HepG2 (cell line): Measurements from ENCODE around the gene POU6F2. TPM values are rescaled to one million over a fixed set of nuclear protein-coding genes. Genes with fewer than 3 reads are reported as not detected.

Experiments used
- ATAC-seq: fragments of 200-7000 bp; cut with Tn5 transposase; 3 replicates; pipeline ENCODE4 v1.9.1; 2020; ENCODE audit warnings: mild to moderate bottlenecking, moderate library complexity
- BruUV-seq: library from RNA; stranded (reverse); fragments of 400-500 nt; replicated peaks from 2 replicates; lab custom pipeline; 2021; lab: Mats Ljungman, UMichigan
- CTCF ChIA-PET: fragments of 300-600 bp; formaldehyde crosslinking; extraction: SDS; loops from one replicate; lab custom pipeline; 2021; ENCODE audit warnings: low total read pairs, inconsistent platforms, low intra/inter-chr PET ratio; lab: Yijun Ruan, JAX
- POLR2A ChIA-PET: fragments of 350-600 bp; sonication (Branson Sonifier 250); formaldehyde crosslinking; loops from one replicate; lab custom pipeline; 2020; ENCODE audit warnings: antibody characterized with exemption, inconsistent platforms; lab: Yijun Ruan, JAX
- DNase-seq: peaks from one replicate; pipeline ENCODE4 v3.0.0-alpha.2; 2015; ENCODE audit warnings: low spot score
- FAIRE-seq: peaks from 3 replicates; lab custom pipeline; 2011; peaks lifted over from hg19 to GRCh38; lab: Jason Lieb, UNC
- H2AFZ ChIP-seq: one replicate; pipeline ENCODE4 v1.6.1; 2011; ENCODE audit warnings: low read length, inconsistent platforms
- H3K27ac ChIP-seq: fragments of 300-600 bp; 3 replicates; pipeline ENCODE4 v1.8.0; 2011; ENCODE audit warnings: mixed run types, mild to moderate bottlenecking, mixed read lengths, low read length, inconsistent platforms; ENCODE audit not compliant: insufficient read depth; ENCODE audit errors: extremely low read length
- H3K27me3 ChIP-seq, 2 experiments: fragments of 200-600 bp in 1 of 2; 2 replicates in 1 of 2; 3 replicates in 1 of 2; pipeline versions ENCODE4 v1.6.0 to v1.8.0; 2011; ENCODE audit warnings: low read length in 2 of 2, mild to moderate bottlenecking in 2 of 2, moderate library complexity in 2 of 2, inconsistent platforms in 1 of 2; ENCODE audit not compliant: insufficient read depth in 2 of 2, control insufficient read depth in 1 of 2
- H3K36me3 ChIP-seq, 2 experiments: fragments of 200-600 bp in 1 of 2; replicated peaks in 1 of 2; 2 replicates in 1 of 2; 3 replicates in 1 of 2; pipeline versions ENCODE4 v1.5.1 to v1.8.0; 2011; ENCODE audit warnings: low read length in 2 of 2, inconsistent platforms in 1 of 2; ENCODE audit not compliant: insufficient read depth in 2 of 2, control insufficient read depth in 1 of 2
- H3K4me1 ChIP-seq: 2 replicates; pipeline ENCODE4 v1.5.1; 2012; ENCODE audit warnings: low read length, inconsistent platforms; ENCODE audit not compliant: insufficient read depth
- H3K4me2 ChIP-seq: 2 replicates; pipeline ENCODE4 v1.6.0; 2011; ENCODE audit warnings: low read depth, low read length, inconsistent platforms
- H3K4me3 ChIP-seq, 3 experiments: fragments of 200-600 bp in 1 of 3; sonication (generic), shearing (Covaris generic) in 1 of 3; replicated peaks in 1 of 3; 2 replicates each; pipeline ENCODE4 v1.5.1; 2011 to 2016; ENCODE audit warnings: low read length in 3 of 3, inconsistent platforms in 2 of 3, low read depth in 2 of 3, mild to moderate bottlenecking in 2 of 3, control low read depth in 1 of 3, mixed read lengths in 1 of 3; ENCODE audit not compliant: insufficient read depth in 1 of 3
- H3K79me2 ChIP-seq: one replicate; pipeline ENCODE4 v1.6.1; 2011; ENCODE audit warnings: low read length, inconsistent platforms; ENCODE audit not compliant: insufficient read depth
- H3K9ac ChIP-seq: 2 replicates; pipeline ENCODE4 v1.6.0; 2011; ENCODE audit warnings: mild to moderate bottlenecking, low read depth, low read length, inconsistent platforms; ENCODE audit not compliant: insufficient read depth
- H3K9me3 ChIP-seq: 2 replicates; pipeline ENCODE4 v1.5.1; 2012; ENCODE audit warnings: mild to moderate bottlenecking, low read length
- H4K20me1 ChIP-seq: 2 replicates; pipeline ENCODE4 v1.6.0; 2011; ENCODE audit warnings: inconsistent platforms, mild to moderate bottlenecking, low read length, moderate library complexity; ENCODE audit not compliant: insufficient read depth
- ATF1 ChIP-seq: IDR thresholded peaks from 2 replicates; pipeline ENCODE4 v1.6.1; 2016; ENCODE audit warnings: mild to moderate bottlenecking, control low read depth
- ATF3 ChIP-seq: sonication (generic); formaldehyde crosslinking; IDR thresholded peaks from 2 replicates; pipeline ENCODE4 v1.4.0; 2020; ENCODE audit warnings: missing genetic modification reagents
- BRCA1 ChIP-seq: sonication (generic); formaldehyde crosslinking; IDR thresholded peaks from 2 replicates; pipeline ENCODE4 v1.4.0; 2020; ENCODE audit warnings: missing genetic modification reagents
- BRF2 ChIP-seq: sonication (generic); formaldehyde crosslinking; IDR thresholded peaks from 2 replicates; pipeline ENCODE4 v1.8.1; 2022; ENCODE audit warnings: mild to moderate bottlenecking, missing genetic modification reagents
- GZF1 ChIP-seq: sonication (generic); formaldehyde crosslinking; IDR thresholded peaks from 2 replicates; pipeline ENCODE4 v1.5.1; 2020; ENCODE audit warnings: mild to moderate bottlenecking, missing genetic modification reagents
- KDM4B ChIP-seq: sonication (generic); formaldehyde crosslinking; IDR thresholded peaks from 2 replicates; pipeline ENCODE4 v1.4.0; 2020; ENCODE audit warnings: missing genetic modification reagents
- KDM5B ChIP-seq: sonication (generic); formaldehyde crosslinking; IDR thresholded peaks from 2 replicates; pipeline ENCODE4 v1.4.0; 2020; ENCODE audit warnings: missing genetic modification reagents, mild to moderate bottlenecking, borderline replicate concordance
- MIER2 ChIP-seq: IDR thresholded peaks from 2 replicates; pipeline ENCODE4 v1.6.1; 2016; ENCODE audit warnings: missing biosample characterization, missing genetic modification reagents
- PRMT3 ChIP-seq: sonication (generic); formaldehyde crosslinking; IDR thresholded peaks from 2 replicates; pipeline ENCODE4 v1.8.1; 2022; ENCODE audit warnings: low read depth, mild to moderate bottlenecking, moderate library complexity, missing genetic modification reagents, borderline replicate concordance
- YY1 ChIP-seq: IDR thresholded peaks from 2 replicates; pipeline ENCODE4 v1.6.1; 2011; ENCODE audit warnings: low read length, low read depth, moderate library complexity, mild to moderate bottlenecking; ENCODE audit not compliant: insufficient read depth, insufficient replicate concordance
- ZBTB4 ChIP-seq: sonication (generic); formaldehyde crosslinking; IDR thresholded peaks from 2 replicates; pipeline ENCODE4 v1.4.0; 2020; ENCODE audit warnings: missing genetic modification reagents, mild to moderate bottlenecking, borderline replicate concordance
- ZBTB7B ChIP-seq: sonication (generic); formaldehyde crosslinking; IDR thresholded peaks from 2 replicates; pipeline ENCODE4 v1.4.0; 2020; ENCODE audit warnings: missing genetic modification reagents
- ZNF264 ChIP-seq: sonication (generic); formaldehyde crosslinking; IDR thresholded peaks from 2 replicates; pipeline ENCODE4 v1.4.0; 2020; ENCODE audit warnings: missing genetic modification reagents
- ZNF33B ChIP-seq: sonication (generic); formaldehyde crosslinking; IDR thresholded peaks from 2 replicates; pipeline ENCODE4 v1.5.1; 2020; ENCODE audit warnings: mild to moderate bottlenecking, missing genetic modification reagents
- ZNF496 ChIP-seq: sonication (generic); formaldehyde crosslinking; IDR thresholded peaks from 2 replicates; pipeline ENCODE4 v1.8.1; 2023; ENCODE audit warnings: mild to moderate bottlenecking, moderate library complexity, missing genetic modification reagents; ENCODE audit not compliant: insufficient replicate concordance
- ZNF678 ChIP-seq: sonication (generic); formaldehyde crosslinking; IDR thresholded peaks from 2 replicates; pipeline ENCODE4 v1.4.0; 2020; ENCODE audit warnings: mild to moderate bottlenecking, missing genetic modification reagents
- WGBS: methylation state at CpG from one replicate; pipeline ENCODE4 v1.1.6; 2017; ENCODE audit warnings: low lambda C conversion rate; 5-methylcytosine and 5-hydroxymethylcytosine counted together
- in situ Hi-C: cut with HindIII; loops from 2 replicates; pipeline ENCODE4 v1.10.0; 2017; ENCODE audit warnings: low pct_unique_long_range_greater_than_20kb; ENCODE audit not compliant: extremely low pct_ligation_motif_present
- intact Hi-C: fragments of 100-400 bp; cut with micrococcal nuclease; formaldehyde crosslinking; loops from one replicate; pipeline ENCODE4 v1.10.0; 2022; ENCODE audit not compliant: unreplicated experiment
- polyA plus RNA-seq, 8 experiments: library from polyadenylated mRNA; depleted of rRNA in 3 of 8; stranded (reverse) in 7 of 8; unstranded in 1 of 8; fragments of >200 nt; fragmentation: Illumina TruSeq in 4 of 8; extraction: Trizol in 4 of 8; gene quantifications; 2 replicates each; pipeline versions ENCODE4 v1.2.1 to v1.2.3, GENCODE V29; 2011 to 2016; ENCODE audit warnings: low read depth in 4 of 8, missing spikeins in 1 of 8, mixed read lengths in 1 of 8; ENCODE audit not compliant: insufficient read depth in 1 of 8
- total RNA-seq, 5 experiments: library from RNA; depleted of rRNA; stranded (reverse); fragments of >200 nt; fragmentation: Illumina TruSeq; extraction: Trizol; gene quantifications; 2 replicates each; pipeline ENCODE4 v1.2.3, GENCODE V29; 2016; ENCODE audit warnings: low read depth in 1 of 5
- TF ChIP-seq, protein P1 (sequence below): sonication (generic); formaldehyde crosslinking; IDR thresholded peaks from 2 replicates; pipeline ENCODE4 v1.8.0; 2022; ENCODE audit warnings: missing genetic modification reagents, mild to moderate bottlenecking, borderline replicate concordance
- TF ChIP-seq, protein P2 (sequence below): sonication (generic); formaldehyde crosslinking; IDR thresholded peaks from 2 replicates; pipeline ENCODE4 v1.4.0; 2020; ENCODE audit warnings: missing genetic modification reagents

The POU6F2 gene
- total and polyA plus RNA-seq, 2 of the 13 experiments (the other 11 are each of a cell fraction or from before 2014, with no cell fraction given): not detected

DNA sequence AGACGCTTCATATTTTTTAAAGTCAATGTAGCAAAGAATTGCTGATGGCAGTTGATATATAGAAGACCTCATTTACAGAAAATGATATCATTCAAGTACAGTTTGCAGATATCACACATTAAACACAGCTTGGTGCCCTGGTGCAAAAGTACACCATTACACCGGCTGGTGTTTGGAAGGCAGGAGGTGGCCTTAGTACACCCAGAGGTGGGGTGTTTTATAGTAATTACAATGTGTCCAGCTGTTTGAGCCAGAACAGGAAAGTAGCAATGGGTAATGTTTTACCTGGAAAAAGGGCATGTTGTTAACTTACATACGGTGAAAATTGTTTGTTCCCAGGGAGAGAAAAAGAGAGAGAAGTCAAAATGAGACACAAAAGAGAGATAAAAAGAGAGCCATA is 485.5 kb downstream of the POU6F2 start:
- no peak overlapping the region for H3K4me3 ChIP-seq
- FAIRE-seq (no peak), DNase-seq (no peak), ATAC-seq (no peak)
- H2AFZ ChIP-seq: no peak overlapping the region
- no peak overlapping the region for H3K4me2 ChIP-seq
- in situ Hi-C loops (no loop called here), intact Hi-C loops (no loop called here)
- no peaks in the 10 kb centered on the region for H3K79me2 ChIP-seq
- H3K27me3 ChIP-seq: peaks cover 0 to 21% of the 10 kb centered on the region in 2 experiments; a peak in 2 of 5 replicates
- no peak overlapping the region for H3K27ac ChIP-seq
- POLR2A ChIA-PET: no interaction called here
- H4K20me1 ChIP-seq: no peaks in the 10 kb centered on the region
- BruUV-seq: no TSS peak
- H3K9me3 ChIP-seq: no peaks in the 10 kb centered on the region
- 29% methylated on average over 3 of the region's 3 CpGs for WGBS
- H3K36me3 ChIP-seq: no peaks in the 10 kb centered on the region
- H3K4me1 ChIP-seq: peaks cover 17% of the 10 kb centered on the region
- no peak overlapping the region for H3K9ac ChIP-seq
- CTCF ChIA-PET: no interaction called here
- no peak for TF ChIP-seq ATF3 (CRISPR knock-in tag)
- TF ChIP-seq GZF1: no peak
- TF ChIP-seq MIER2 (CRISPR knock-in tag): no peak
- TF ChIP-seq BRCA1: no peak
- TF ChIP-seq ZNF678 (CRISPR knock-in tag): no peak
- TF ChIP-seq, protein P1, sequence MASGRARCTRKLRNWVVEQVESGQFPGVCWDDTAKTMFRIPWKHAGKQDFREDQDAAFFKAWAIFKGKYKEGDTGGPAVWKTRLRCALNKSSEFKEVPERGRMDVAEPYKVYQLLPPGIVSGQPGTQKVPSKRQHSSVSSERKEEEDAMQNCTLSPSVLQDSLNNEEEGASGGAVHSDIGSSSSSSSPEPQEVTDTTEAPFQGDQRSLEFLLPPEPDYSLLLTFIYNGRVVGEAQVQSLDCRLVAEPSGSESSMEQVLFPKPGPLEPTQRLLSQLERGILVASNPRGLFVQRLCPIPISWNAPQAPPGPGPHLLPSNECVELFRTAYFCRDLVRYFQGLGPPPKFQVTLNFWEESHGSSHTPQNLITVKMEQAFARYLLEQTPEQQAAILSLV (CRISPR knock-in tag): no peak
- no peak for TF ChIP-seq KDM4B
- TF ChIP-seq ZBTB4 (CRISPR knock-in tag): no peak
- TF ChIP-seq ZNF264 (CRISPR knock-in tag): no peak
- no peak for TF ChIP-seq ZNF33B (CRISPR knock-in tag)
- TF ChIP-seq, protein P2, sequence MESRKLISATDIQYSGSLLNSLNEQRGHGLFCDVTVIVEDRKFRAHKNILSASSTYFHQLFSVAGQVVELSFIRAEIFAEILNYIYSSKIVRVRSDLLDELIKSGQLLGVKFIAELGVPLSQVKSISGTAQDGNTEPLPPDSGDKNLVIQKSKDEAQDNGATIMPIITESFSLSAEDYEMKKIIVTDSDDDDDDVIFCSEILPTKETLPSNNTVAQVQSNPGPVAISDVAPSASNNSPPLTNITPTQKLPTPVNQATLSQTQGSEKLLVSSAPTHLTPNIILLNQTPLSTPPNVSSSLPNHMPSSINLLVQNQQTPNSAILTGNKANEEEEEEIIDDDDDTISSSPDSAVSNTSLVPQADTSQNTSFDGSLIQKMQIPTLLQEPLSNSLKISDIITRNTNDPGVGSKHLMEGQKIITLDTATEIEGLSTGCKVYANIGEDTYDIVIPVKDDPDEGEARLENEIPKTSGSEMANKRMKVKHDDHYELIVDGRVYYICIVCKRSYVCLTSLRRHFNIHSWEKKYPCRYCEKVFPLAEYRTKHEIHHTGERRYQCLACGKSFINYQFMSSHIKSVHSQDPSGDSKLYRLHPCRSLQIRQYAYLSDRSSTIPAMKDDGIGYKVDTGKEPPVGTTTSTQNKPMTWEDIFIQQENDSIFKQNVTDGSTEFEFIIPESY: no peak
- TF ChIP-seq BRF2 (CRISPR knock-in tag): no peak
- TF ChIP-seq KDM5B (CRISPR knock-in tag): no peak
- TF ChIP-seq ZBTB7B (CRISPR knock-in tag): no peak
- TF ChIP-seq PRMT3 (CRISPR knock-in tag): no peak
- no peak for TF ChIP-seq YY1
- no peak for TF ChIP-seq ZNF496 (CRISPR knock-in tag)
- TF ChIP-seq ATF1 (CRISPR knock-in tag): no peak
